HK-2 (cell line): Measurements from ENCODE around the gene LIPG.
A peak's percentile ranks its signal among the peaks of the same experiment; 100 is the strongest.
"Not testable (repeated sequence)": the region's sequence is repeated elsewhere in the genome, so short reads cannot be mapped to it uniquely, and the experiment has no call there.

Experiments
- DNase-seq: peaks from one replicate; pipeline ENCODE4 v3.0.0-alpha.2; 2018; ENCODE audit not compliant: unreplicated experiment

LIPG gene

GRCh38 chr18:49546719-49547273 lies 15.1 kb upstream of the LIPG start:
- no peak for DNase-seq

- no peak for DNase-seq
These were observed 14.2 kb upstream of the LIPG start for GRCh38 chr18:49547701-49548100.

- DNase-seq = peak; percentile 5
These were observed 13.6 kb upstream of the LIPG start for GRCh38 chr18:49548229-49548636.

- no peak for DNase-seq
These were observed 11.1 kb upstream of the LIPG start for GRCh38 chr18:49550621-49551339.

GRCh38 chr18:49553003-49553402 lies 8.9 kb upstream of the LIPG start:
- DNase-seq = no peak

GRCh38 chr18:49555641-49556040 lies 6.2 kb upstream of the LIPG start:
- no peak for DNase-seq

GRCh38 chr18:49558356-49558755 lies 3.5 kb upstream of the LIPG start:
- DNase-seq = no peak

- DNase-seq = not testable (repeated sequence)
These were observed 2.4 kb upstream of the LIPG start for GRCh38 chr18:49559326-49559931.

- no peak for DNase-seq
These were observed 1.6 kb upstream of the LIPG start for GRCh38 chr18:49560277-49560623.

- peak; percentile 35 for DNase-seq
These were observed 1.1 kb upstream of the LIPG start for GRCh38 chr18:49560624-49561288.

- peak; percentile 21 for DNase-seq
These were observed 748 bp downstream of the LIPG start for GRCh38 chr18:49562481-49563129.

GRCh38 chr18:49563130-49563540 lies 1.3 kb downstream of the LIPG start:
- no peak for DNase-seq

- DNase-seq = no peak
These were observed 2.1 kb downstream of the LIPG start for GRCh38 chr18:49563701-49564517.

- DNase-seq = no peak
These were observed 2.6 kb downstream of the LIPG start for GRCh38 chr18:49564518-49564834.

- DNase-seq = no peak
These were observed 3.2 kb downstream of the LIPG start for GRCh38 chr18:49565101-49565500.

GRCh38 chr18:49565612-49566011 lies 3.8 kb downstream of the LIPG start:
- DNase-seq = no peak

- DNase-seq = no peak
These were observed 4.4 kb downstream of the LIPG start for GRCh38 chr18:49566217-49566770.

- DNase-seq = no peak
These were observed 5.1 kb downstream of the LIPG start for GRCh38 chr18:49566985-49567384.

- no peak for DNase-seq
These were observed 7.9 kb downstream of the LIPG start for GRCh38 chr18:49569724-49570123.

- DNase-seq = no peak
These were observed 9.0 kb downstream of the LIPG start for GRCh38 chr18:49570836-49571235.

- no peak for DNase-seq
These were observed 10.9 kb downstream of the LIPG start for GRCh38 chr18:49572611-49573345.
